ENCODE measurements around the gene WSB2. TPM values are rescaled to one million over a fixed set of nuclear protein-coding genes. Genes with fewer than 3 reads are reported as not detected.

Gene WSB2
- total and polyA plus RNA-seq, 9 of the 15 experiments (the other 6 are each of a cell fraction or from before 2014, with no cell fraction given): 31.4 to 77.6 (median 52.6) TPM

DNA sequence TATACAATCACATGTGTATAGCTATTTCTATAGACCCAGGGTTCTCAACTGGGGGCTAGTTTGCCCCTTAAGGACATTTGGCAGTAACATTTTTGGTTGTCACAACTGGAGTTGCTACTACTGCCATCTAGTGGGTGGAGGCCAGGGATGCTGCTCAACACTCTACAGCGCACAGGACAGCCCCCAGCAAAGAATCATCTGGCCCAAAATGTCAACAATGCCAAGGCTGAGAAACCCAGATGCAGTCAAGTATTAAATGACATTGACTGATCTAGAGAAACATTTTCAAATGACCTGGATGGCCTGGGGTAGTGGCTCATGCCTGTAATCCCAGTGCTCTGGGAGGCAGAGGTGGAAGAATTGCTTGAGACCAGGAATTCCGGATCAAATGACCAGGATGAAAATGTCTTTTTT lies 5.8 kb downstream of the WSB2 start (continued):
- TF ChIP-seq, protein P1, sequence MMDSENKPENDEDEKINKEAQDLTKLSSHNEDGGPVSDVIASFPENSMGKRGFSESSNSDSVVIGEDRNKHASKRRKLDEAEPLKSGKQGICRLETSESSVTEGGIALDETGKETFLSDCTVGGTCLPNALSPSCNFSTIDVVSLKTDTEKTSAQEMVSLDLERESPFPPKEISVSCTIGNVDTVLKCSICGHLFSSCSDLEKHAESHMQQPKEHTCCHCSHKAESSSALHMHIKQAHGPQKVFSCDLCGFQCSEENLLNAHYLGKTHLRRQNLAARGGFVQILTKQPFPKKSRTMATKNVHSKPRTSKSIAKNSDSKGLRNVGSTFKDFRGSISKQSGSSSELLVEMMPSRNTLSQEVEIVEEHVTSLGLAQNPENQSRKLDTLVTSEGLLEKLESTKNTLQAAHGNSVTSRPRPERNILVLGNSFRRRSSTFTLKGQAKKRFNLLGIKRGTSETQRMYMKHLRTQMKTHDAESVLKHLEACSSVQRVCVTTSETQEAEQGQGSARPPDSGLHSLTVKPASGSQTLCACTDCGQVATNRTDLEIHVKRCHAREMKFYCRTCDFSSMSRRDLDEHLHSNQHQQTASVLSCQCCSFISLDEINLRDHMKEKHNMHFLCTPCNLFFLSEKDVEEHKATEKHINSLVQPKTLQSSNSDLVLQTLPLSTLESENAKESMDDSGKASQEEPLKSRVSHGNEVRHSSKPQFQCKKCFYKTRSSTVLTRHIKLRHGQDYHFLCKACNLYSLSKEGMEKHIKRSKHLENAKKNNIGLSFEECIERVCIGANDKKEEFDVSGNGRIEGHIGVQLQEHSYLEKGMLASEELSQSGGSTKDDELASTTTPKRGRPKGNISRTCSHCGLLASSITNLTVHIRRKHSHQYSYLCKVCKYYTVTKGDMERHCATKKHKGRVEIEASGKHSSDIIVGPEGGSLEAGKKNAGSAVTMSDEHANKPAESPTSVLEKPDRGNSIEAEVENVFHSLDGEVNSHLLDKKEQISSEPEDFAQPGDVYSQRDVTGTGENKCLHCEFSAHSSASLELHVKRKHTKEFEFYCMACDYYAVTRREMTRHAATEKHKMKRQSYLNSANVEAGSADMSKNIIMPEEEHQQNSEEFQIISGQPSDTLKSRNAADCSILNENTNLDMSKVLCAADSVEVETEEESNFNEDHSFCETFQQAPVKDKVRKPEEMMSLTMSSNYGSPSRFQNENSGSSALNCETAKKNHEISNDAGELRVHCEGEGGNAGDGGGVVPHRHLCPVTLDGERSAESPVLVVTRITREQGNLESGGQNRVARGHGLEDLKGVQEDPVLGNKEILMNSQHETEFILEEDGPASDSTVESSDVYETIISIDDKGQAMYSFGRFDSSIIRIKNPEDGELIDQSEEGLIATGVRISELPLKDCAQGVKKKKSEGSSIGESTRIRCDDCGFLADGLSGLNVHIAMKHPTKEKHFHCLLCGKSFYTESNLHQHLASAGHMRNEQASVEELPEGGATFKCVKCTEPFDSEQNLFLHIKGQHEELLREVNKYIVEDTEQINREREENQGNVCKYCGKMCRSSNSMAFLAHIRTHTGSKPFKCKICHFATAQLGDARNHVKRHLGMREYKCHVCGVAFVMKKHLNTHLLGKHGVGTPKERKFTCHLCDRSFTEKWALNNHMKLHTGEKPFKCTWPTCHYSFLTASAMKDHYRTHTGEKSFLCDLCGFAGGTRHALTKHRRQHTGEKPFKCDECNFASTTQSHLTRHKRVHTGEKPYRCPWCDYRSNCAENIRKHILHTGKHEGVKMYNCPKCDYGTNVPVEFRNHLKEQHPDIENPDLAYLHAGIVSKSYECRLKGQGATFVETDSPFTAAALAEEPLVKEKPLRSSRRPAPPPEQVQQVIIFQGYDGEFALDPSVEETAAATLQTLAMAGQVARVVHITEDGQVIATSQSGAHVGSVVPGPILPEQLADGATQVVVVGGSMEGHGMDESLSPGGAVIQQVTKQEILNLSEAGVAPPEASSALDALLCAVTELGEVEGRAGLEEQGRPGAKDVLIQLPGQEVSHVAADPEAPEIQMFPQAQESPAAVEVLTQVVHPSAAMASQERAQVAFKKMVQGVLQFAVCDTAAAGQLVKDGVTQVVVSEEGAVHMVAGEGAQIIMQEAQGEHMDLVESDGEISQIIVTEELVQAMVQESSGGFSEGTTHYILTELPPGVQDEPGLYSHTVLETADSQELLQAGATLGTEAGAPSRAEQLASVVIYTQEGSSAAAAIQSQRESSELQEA (IDR thresholded peaks at IDR 0.05; ENCODE audit: low read depth): no peak
- no peak for TF ChIP-seq TEAD2 (tag; IDR thresholded peaks at IDR 0.05)
- no peak for TF ChIP-seq ZNF41 (CRISPR knock-in tag; conservative IDR thresholded peaks at IDR 0.05)
- no peak for TF ChIP-seq ASH1L (IDR thresholded peaks at IDR 0.05; ENCODE audit: borderline replicate concordance, low read depth, partially characterized antibody)
- no peak for TF ChIP-seq ARHGAP35 (IDR thresholded peaks at IDR 0.05; ENCODE audit: partially characterized antibody)
- TF ChIP-seq SMC3 (conservative IDR thresholded peaks at IDR 0.05; ENCODE audit: insufficient read depth, low read depth, low read length): peak; percentile 40; the same call in 1 of the 2 replicates
- TF ChIP-seq TCF7L2 (IDR thresholded peaks at IDR 0.05; ENCODE audit: low read depth, low read length): no peak
- TF ChIP-seq SOX6 (IDR thresholded peaks at IDR 0.05): no peak
- TF ChIP-seq ZNF785 (CRISPR knock-in tag; IDR thresholded peaks at IDR 0.05): no peak
- TF ChIP-seq, protein P2, sequence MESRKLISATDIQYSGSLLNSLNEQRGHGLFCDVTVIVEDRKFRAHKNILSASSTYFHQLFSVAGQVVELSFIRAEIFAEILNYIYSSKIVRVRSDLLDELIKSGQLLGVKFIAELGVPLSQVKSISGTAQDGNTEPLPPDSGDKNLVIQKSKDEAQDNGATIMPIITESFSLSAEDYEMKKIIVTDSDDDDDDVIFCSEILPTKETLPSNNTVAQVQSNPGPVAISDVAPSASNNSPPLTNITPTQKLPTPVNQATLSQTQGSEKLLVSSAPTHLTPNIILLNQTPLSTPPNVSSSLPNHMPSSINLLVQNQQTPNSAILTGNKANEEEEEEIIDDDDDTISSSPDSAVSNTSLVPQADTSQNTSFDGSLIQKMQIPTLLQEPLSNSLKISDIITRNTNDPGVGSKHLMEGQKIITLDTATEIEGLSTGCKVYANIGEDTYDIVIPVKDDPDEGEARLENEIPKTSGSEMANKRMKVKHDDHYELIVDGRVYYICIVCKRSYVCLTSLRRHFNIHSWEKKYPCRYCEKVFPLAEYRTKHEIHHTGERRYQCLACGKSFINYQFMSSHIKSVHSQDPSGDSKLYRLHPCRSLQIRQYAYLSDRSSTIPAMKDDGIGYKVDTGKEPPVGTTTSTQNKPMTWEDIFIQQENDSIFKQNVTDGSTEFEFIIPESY (CRISPR knock-in tag; IDR thresholded peaks at IDR 0.05): peak; percentile 40; the same call in 1 of the 2 replicates
- TF ChIP-seq ZFP1 (CRISPR knock-in tag; IDR thresholded peaks at IDR 0.05): no peak
- TF ChIP-seq GTF2F1 (IDR thresholded peaks at IDR 0.05; ENCODE audit: low read depth, low read length): no peak
- TF ChIP-seq, protein P3, sequence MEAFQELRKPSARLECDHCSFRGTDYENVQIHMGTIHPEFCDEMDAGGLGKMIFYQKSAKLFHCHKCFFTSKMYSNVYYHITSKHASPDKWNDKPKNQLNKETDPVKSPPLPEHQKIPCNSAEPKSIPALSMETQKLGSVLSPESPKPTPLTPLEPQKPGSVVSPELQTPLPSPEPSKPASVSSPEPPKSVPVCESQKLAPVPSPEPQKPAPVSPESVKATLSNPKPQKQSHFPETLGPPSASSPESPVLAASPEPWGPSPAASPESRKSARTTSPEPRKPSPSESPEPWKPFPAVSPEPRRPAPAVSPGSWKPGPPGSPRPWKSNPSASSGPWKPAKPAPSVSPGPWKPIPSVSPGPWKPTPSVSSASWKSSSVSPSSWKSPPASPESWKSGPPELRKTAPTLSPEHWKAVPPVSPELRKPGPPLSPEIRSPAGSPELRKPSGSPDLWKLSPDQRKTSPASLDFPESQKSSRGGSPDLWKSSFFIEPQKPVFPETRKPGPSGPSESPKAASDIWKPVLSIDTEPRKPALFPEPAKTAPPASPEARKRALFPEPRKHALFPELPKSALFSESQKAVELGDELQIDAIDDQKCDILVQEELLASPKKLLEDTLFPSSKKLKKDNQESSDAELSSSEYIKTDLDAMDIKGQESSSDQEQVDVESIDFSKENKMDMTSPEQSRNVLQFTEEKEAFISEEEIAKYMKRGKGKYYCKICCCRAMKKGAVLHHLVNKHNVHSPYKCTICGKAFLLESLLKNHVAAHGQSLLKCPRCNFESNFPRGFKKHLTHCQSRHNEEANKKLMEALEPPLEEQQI (IDR thresholded peaks at IDR 0.05): peak; percentile 87

Measured in K562 (cell line).